ENCODE data around the gene SLC22A13. TPM values are rescaled to one million over a fixed set of nuclear protein-coding genes. Genes with fewer than 3 reads are reported as not detected.

Gene SLC22A13
- total and polyA plus RNA-seq, 2 donors (not counting 1 experiment from before 2014, with no cell fraction given) = 0.06 to 0.33 TPM

DNA sequence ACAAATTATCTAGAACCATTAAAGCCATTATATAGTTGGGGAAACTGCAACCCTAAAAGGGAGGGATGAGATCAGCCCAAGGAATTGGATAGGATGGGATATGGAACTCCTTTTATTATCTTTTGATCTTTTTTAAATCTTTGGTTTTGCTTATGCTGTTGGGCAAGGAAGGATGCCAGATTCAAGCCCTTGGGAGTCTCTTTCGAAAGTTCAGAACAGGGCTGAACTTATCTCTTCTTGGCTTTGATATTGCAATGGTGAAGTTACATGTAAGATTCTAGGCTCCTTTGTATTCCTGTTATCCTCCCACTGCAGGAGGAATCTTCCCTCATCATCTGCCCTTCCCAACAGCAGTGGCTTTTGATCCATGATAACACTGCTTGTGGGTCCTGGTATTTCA lies 10.0 kb upstream of the SLC22A13 start:
- no peak overlapping the region for H3K9ac ChIP-seq (ENCODE audit: insufficient read depth, low read length)
- no peak overlapping the region for H3K27ac ChIP-seq (ENCODE audit: insufficient read depth, low read length)
- H3K36me3 ChIP-seq (ENCODE audit: control insufficient read depth, insufficient read depth, low read length) = peaks cover 6% of the 10 kb centered on the region
- no peaks in the 10 kb centered on the region for H3K79me2 ChIP-seq (ENCODE audit: control insufficient read depth, insufficient read depth, low read length)
- DNase-seq (ENCODE audit: low read depth in 2 of 2) = no peak
- H3K4me3 ChIP-seq (replicated peaks in 1 of 4; ENCODE audit: control extremely low read depth in 1 of 4, insufficient read depth in 1 of 4, low read depth in 3 of 4, low read length in 4 of 4) = no peak overlapping the region
- no peaks in the 10 kb centered on the region for H3K27me3 ChIP-seq (ENCODE audit: control insufficient read depth, insufficient read depth, low read length)
- no peak overlapping the region for H2AFZ ChIP-seq (ENCODE audit: low read length)
- H3K4me1 ChIP-seq (ENCODE audit: control insufficient read depth, extremely low read depth, insufficient read depth, low read length) = no peaks in the 10 kb centered on the region
- no peak for TF ChIP-seq EZH2 (IDR thresholded peaks at IDR 0.05; ENCODE audit: low read length, missing control alignments)
- TF ChIP-seq, protein P1, sequence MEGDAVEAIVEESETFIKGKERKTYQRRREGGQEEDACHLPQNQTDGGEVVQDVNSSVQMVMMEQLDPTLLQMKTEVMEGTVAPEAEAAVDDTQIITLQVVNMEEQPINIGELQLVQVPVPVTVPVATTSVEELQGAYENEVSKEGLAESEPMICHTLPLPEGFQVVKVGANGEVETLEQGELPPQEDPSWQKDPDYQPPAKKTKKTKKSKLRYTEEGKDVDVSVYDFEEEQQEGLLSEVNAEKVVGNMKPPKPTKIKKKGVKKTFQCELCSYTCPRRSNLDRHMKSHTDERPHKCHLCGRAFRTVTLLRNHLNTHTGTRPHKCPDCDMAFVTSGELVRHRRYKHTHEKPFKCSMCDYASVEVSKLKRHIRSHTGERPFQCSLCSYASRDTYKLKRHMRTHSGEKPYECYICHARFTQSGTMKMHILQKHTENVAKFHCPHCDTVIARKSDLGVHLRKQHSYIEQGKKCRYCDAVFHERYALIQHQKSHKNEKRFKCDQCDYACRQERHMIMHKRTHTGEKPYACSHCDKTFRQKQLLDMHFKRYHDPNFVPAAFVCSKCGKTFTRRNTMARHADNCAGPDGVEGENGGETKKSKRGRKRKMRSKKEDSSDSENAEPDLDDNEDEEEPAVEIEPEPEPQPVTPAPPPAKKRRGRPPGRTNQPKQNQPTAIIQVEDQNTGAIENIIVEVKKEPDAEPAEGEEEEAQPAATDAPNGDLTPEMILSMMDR (conservative IDR thresholded peaks at IDR 0.05 in 1 of 2, IDR thresholded peaks at IDR 0.05 in 1 of 2; ENCODE audit: low read depth in 1 of 2, low read length in 2 of 2) = no peak
- H3K4me2 ChIP-seq (ENCODE audit: extremely low read depth, insufficient read depth, low read length) = no peak overlapping the region
- H4K20me1 ChIP-seq (ENCODE audit: control insufficient read depth, extremely low read depth, insufficient read depth, low read length) = no peaks in the 10 kb centered on the region
- no peaks in the 10 kb centered on the region for H3K9me3 ChIP-seq (ENCODE audit: control insufficient read depth, insufficient read depth, low read depth, low read length)

GRCh38 chr3:38257583-38257982 lies 8.0 kb upstream of the SLC22A13 start:
- Histone ChIP-seq H4K20me1 (ENCODE audit: control insufficient read depth, extremely low read depth, insufficient read depth, low read length) (no peaks in the 10 kb centered on the region), H3K4me3 (replicated peaks in 1 of 4; ENCODE audit: control extremely low read depth in 1 of 4, insufficient read depth in 1 of 4, low read depth in 3 of 4, low read length in 4 of 4) (no peak overlapping the region), H3K27me3 (ENCODE audit: control insufficient read depth, insufficient read depth, low read length) (no peaks in the 10 kb centered on the region), H3K36me3 (ENCODE audit: control insufficient read depth, insufficient read depth, low read length) (peaks cover 3% of the 10 kb centered on the region), H3K4me1 (ENCODE audit: control insufficient read depth, extremely low read depth, insufficient read depth, low read length) (no peaks in the 10 kb centered on the region), H3K9me3 (ENCODE audit: control insufficient read depth, insufficient read depth, low read depth, low read length) (no peaks in the 10 kb centered on the region), H3K9ac (ENCODE audit: insufficient read depth, low read length) (no peak overlapping the region), H3K27ac (ENCODE audit: insufficient read depth, low read length) (no peak overlapping the region), H3K79me2 (ENCODE audit: control insufficient read depth, insufficient read depth, low read length) (no peaks in the 10 kb centered on the region), H3K4me2 (ENCODE audit: extremely low read depth, insufficient read depth, low read length) (no peak overlapping the region), H2AFZ (ENCODE audit: low read length) (no peak overlapping the region)
- DNase-seq (ENCODE audit: low read depth in 2 of 2) = peak in 1 of 2 donors; percentile 72
- no peak for TF ChIP-seq EZH2 (IDR thresholded peaks at IDR 0.05; ENCODE audit: low read length, missing control alignments)
- TF ChIP-seq, protein P1 (conservative IDR thresholded peaks at IDR 0.05 in 1 of 2, IDR thresholded peaks at IDR 0.05 in 1 of 2; ENCODE audit: low read depth in 1 of 2, low read length in 2 of 2) = no peak

- Histone ChIP-seq H2AFZ (ENCODE audit: low read length) (no peak overlapping the region), H3K36me3 (ENCODE audit: control insufficient read depth, insufficient read depth, low read length) (no peaks in the 10 kb centered on the region), H3K4me3 (replicated peaks in 1 of 4; ENCODE audit: control extremely low read depth in 1 of 4, insufficient read depth in 1 of 4, low read depth in 3 of 4, low read length in 4 of 4) (no peak overlapping the region), H3K27me3 (ENCODE audit: control insufficient read depth, insufficient read depth, low read length) (no peaks in the 10 kb centered on the region), H3K4me2 (ENCODE audit: extremely low read depth, insufficient read depth, low read length) (no peak overlapping the region), H3K4me1 (ENCODE audit: control insufficient read depth, extremely low read depth, insufficient read depth, low read length) (no peaks in the 10 kb centered on the region), H3K9ac (ENCODE audit: insufficient read depth, low read length) (no peak overlapping the region), H4K20me1 (ENCODE audit: control insufficient read depth, extremely low read depth, insufficient read depth, low read length) (no peaks in the 10 kb centered on the region), H3K79me2 (ENCODE audit: control insufficient read depth, insufficient read depth, low read length) (no peaks in the 10 kb centered on the region), H3K27ac (ENCODE audit: insufficient read depth, low read length) (no peak overlapping the region), H3K9me3 (ENCODE audit: control insufficient read depth, insufficient read depth, low read depth, low read length) (no peaks in the 10 kb centered on the region)
- TF ChIP-seq, protein P1 (conservative IDR thresholded peaks at IDR 0.05 in 1 of 2, IDR thresholded peaks at IDR 0.05 in 1 of 2; ENCODE audit: low read depth in 1 of 2, low read length in 2 of 2) = no peak
- TF ChIP-seq EZH2 (IDR thresholded peaks at IDR 0.05; ENCODE audit: low read length, missing control alignments) = no peak
- no peak for DNase-seq (ENCODE audit: low read depth in 2 of 2)
Measured at GRCh38 chr3:38260474-38260873, 5.1 kb upstream of the SLC22A13 start.
